ENCODE data around the gene RPS15.

Gene RPS15

DNA sequence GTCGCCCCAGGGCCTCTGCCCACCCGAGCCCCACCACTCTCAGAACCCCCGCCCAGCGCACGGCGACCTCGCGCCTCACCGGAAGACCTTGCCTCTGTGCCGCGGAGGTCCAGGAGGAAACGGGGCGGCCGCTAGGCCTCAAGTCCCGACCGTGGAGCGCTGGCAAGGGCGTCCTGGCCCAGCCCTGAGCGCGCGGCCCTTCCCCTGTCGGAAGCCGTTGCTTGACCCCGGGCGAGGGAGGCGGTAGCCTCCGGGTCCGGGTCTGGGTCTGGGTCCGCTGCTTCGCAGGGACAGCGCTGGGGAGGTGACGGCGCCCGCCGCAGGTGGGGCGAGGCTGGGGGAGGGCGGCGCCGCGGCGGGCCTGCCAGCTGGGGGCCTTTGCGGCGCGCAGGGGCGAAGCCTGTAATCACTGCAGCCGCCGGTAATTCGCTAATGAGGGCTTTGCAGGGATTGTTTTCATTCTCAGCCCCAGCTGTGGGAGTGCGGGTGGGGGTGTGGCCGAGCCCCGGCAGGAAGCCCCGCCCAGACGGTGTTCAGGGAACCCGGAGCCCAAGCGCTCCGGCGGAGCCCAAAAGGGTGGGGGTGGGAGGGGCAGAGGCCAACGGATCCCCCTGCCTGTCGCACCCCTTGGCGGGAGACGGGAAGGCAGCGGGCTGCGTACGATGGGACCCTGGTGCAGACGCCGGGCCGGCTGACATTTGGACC lies 32.3 kb downstream of the RPS15 start:
- TF ChIP-seq CTCF (IDR thresholded peaks at IDR 0.05; ENCODE audit: low read depth, low read length): no peak
- DNase-seq (ENCODE audit: extremely low read depth, low read depth): no peak

GRCh38 chr19:1471010-1471514 lies 32.9 kb downstream of the RPS15 start:
- no peak for TF ChIP-seq CTCF (IDR thresholded peaks at IDR 0.05; ENCODE audit: low read depth, low read length)
- DNase-seq (ENCODE audit: extremely low read depth, low read depth): no peak

- no peak for DNase-seq (ENCODE audit: extremely low read depth, low read depth)
- TF ChIP-seq CTCF (IDR thresholded peaks at IDR 0.05; ENCODE audit: low read depth, low read length): peak; percentile 6
These were observed 33.4 kb downstream of the RPS15 start for GRCh38 chr19:1471515-1472160.

GRCh38 chr19:1472231-1473084 lies 34.3 kb downstream of the RPS15 start:
- no peak for TF ChIP-seq CTCF (IDR thresholded peaks at IDR 0.05; ENCODE audit: low read depth, low read length)
- no peak for DNase-seq (ENCODE audit: extremely low read depth, low read depth)

GRCh38 chr19:1473085-1473851 lies 35.1 kb downstream of the RPS15 start:
- DNase-seq (ENCODE audit: extremely low read depth, low read depth): no peak
- TF ChIP-seq CTCF (IDR thresholded peaks at IDR 0.05; ENCODE audit: low read depth, low read length): no peak

- DNase-seq (ENCODE audit: extremely low read depth, low read depth): no peak
- no peak for TF ChIP-seq CTCF (IDR thresholded peaks at IDR 0.05; ENCODE audit: low read depth, low read length)
These were observed 36.0 kb downstream of the RPS15 start for GRCh38 chr19:1474011-1474764.
